Panc1 (cell line): ENCODE data around the gene ZNF490. TPM values are rescaled to one million over a fixed set of nuclear protein-coding genes. Genes with fewer than 3 reads are reported as not detected.

Source experiments
- ATAC-seq: fragments of 200-7000 bp; cut with Tn5 transposase; 2 replicates; pipeline ENCODE4 v1.9.1; 2020; ENCODE audit warnings: mild to moderate bottlenecking, moderate library complexity
- BruUV-seq: library from RNA; stranded (reverse); fragments of 400-500 nt; replicated peaks from 2 replicates; lab custom pipeline; 2021; lab: Mats Ljungman, UMichigan
- CTCF ChIA-PET: fragments of 300-600 bp; sonication (Branson Sonifier 250); formaldehyde crosslinking; loops from one replicate; lab custom pipeline; 2022; ENCODE audit warnings: antibody characterized with exemption; lab: Charles Lee
- POLR2A ChIA-PET: fragments of 300-600 bp; sonication (Branson Sonifier 250); formaldehyde crosslinking; loops from one replicate; lab custom pipeline; 2022; ENCODE audit warnings: antibody characterized with exemption; lab: Charles Lee
- DNase-seq: peaks from one replicate; pipeline ENCODE4 v3.0.0-alpha.2; 2010; ENCODE audit warnings: low read depth, low spot score
- H3K27ac ChIP-seq: 2 replicates; pipeline ENCODE4 v1.5.1; 2011; ENCODE audit warnings: mild to moderate bottlenecking, low read length, inconsistent platforms
- H3K27me3 ChIP-seq: fragments of 200-500 bp; sonication (Bioruptor generic); 2 replicates; pipeline ENCODE4 v1.6.0; 2014; ENCODE audit warnings: low read length, inconsistent platforms; ENCODE audit not compliant: control insufficient read depth, insufficient read depth
- H3K36me3 ChIP-seq: fragments of 200-500 bp; sonication (Bioruptor generic); 2 replicates; pipeline ENCODE4 v1.5.1; 2014; ENCODE audit warnings: inconsistent platforms, mild to moderate bottlenecking, low read length, moderate library complexity; ENCODE audit not compliant: control insufficient read depth, insufficient read depth
- H3K4me1 ChIP-seq: 2 replicates; pipeline ENCODE4 v1.5.1; 2011; ENCODE audit warnings: inconsistent platforms, mild to moderate bottlenecking, low read length, moderate library complexity; ENCODE audit not compliant: control insufficient read depth, insufficient read depth
- H3K4me3 ChIP-seq, 2 experiments: 2 replicates each; pipeline ENCODE4 v1.5.1; 2011 to 2012; ENCODE audit warnings: low read depth in 2 of 2, low read length in 2 of 2, mild to moderate bottlenecking in 2 of 2, inconsistent platforms in 1 of 2, moderate library complexity in 1 of 2
- H3K9me3 ChIP-seq: fragments of 200-500 bp; sonication (Bioruptor generic); 2 replicates; pipeline ENCODE4 v1.5.1; 2014; ENCODE audit warnings: low read depth, mild to moderate bottlenecking, inconsistent platforms, low read length, moderate library complexity; ENCODE audit not compliant: control insufficient read depth, insufficient read depth
- POLR2AphosphoS5 ChIP-seq: IDR thresholded peaks from 2 replicates; pipeline ENCODE4 v1.6.1; 2012; ENCODE audit warnings: mild to moderate bottlenecking, low read depth, low read length, moderate library complexity
- SIN3A ChIP-seq: IDR thresholded peaks from 2 replicates; pipeline ENCODE4 v1.6.1; 2012; ENCODE audit warnings: low read depth, mild to moderate bottlenecking, low read length, moderate library complexity, borderline replicate concordance; ENCODE audit not compliant: insufficient read depth
- TCF7L2 ChIP-seq: IDR thresholded peaks from 2 replicates; pipeline ENCODE4 v1.6.1; 2011; ENCODE audit warnings: mild to moderate bottlenecking, low read depth, low read length, inconsistent platforms
- in situ Hi-C: cut with HindIII; loops from 2 replicates; pipeline ENCODE4 v1.10.0; 2016; ENCODE audit warnings: low sequenced_read_pairs, low pct_unique_long_range_greater_than_20kb
- intact Hi-C: fragments of 100-400 bp; cut with micrococcal nuclease; formaldehyde crosslinking; loops from one replicate; pipeline ENCODE4 v1.10.0; 2022; ENCODE audit not compliant: unreplicated experiment
- total RNA-seq: library from RNA; stranded (reverse); gene quantifications from one replicate; pipeline ENCODE4 v1.2.1, GENCODE V29; 2021; ENCODE audit not compliant: unreplicated experiment
- TF ChIP-seq, protein P1 (sequence below): fragments of 450-650 bp; IDR thresholded peaks from 2 replicates; pipeline ENCODE4 v1.5.1; 2017; ENCODE audit warnings: mild to moderate bottlenecking
- TF ChIP-seq, protein P2 (sequence below), 2 experiments: IDR thresholded peaks; 2 replicates each; pipeline ENCODE4 v1.6.1; 2011 to 2012; ENCODE audit warnings: low read depth in 2 of 2, control low read depth in 1 of 2, low read length in 1 of 2, mild to moderate bottlenecking in 1 of 2, moderate library complexity in 1 of 2; ENCODE audit not compliant: insufficient read depth in 1 of 2

The ZNF490 gene
- total RNA-seq, 1 experiment from 2014 or later: 7.0 TPM

DNA sequence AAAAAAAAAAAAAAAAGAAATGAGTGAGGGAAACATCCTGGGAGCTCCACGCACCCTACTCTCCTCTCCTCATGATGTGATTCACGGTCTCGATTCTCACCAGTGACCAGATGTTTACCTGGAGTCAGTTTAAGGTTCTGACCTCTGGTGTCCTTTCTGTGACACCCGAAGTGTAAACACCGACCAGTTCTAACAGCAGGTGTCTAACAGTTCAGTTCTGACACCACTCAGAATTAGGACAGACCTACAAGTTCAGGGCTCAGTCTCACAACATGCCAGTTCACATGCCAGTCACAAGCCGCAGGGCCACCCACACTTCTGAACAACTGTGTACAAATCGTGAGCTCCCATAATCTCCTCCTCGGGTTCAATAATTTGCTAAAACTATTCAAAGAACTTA is 65.3 kb downstream of the ZNF490 start:
- BruUV-seq: no TSS peak
- H3K27ac ChIP-seq: no peak overlapping the region
- H3K4me3 ChIP-seq: no peak overlapping the region
- H3K4me1 ChIP-seq: no peaks in the 10 kb centered on the region
- ChIA-PET CTCF (no interaction called here), POLR2A (no interaction called here)
- in situ Hi-C loops (no loop called here), intact Hi-C loops (no loop called here)
- TF ChIP-seq POLR2AphosphoS5 (no peak), TCF7L2 (no peak), SIN3A (no peak)
- TF ChIP-seq, protein P1, sequence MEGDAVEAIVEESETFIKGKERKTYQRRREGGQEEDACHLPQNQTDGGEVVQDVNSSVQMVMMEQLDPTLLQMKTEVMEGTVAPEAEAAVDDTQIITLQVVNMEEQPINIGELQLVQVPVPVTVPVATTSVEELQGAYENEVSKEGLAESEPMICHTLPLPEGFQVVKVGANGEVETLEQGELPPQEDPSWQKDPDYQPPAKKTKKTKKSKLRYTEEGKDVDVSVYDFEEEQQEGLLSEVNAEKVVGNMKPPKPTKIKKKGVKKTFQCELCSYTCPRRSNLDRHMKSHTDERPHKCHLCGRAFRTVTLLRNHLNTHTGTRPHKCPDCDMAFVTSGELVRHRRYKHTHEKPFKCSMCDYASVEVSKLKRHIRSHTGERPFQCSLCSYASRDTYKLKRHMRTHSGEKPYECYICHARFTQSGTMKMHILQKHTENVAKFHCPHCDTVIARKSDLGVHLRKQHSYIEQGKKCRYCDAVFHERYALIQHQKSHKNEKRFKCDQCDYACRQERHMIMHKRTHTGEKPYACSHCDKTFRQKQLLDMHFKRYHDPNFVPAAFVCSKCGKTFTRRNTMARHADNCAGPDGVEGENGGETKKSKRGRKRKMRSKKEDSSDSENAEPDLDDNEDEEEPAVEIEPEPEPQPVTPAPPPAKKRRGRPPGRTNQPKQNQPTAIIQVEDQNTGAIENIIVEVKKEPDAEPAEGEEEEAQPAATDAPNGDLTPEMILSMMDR: no peak
- TF ChIP-seq, protein P2, sequence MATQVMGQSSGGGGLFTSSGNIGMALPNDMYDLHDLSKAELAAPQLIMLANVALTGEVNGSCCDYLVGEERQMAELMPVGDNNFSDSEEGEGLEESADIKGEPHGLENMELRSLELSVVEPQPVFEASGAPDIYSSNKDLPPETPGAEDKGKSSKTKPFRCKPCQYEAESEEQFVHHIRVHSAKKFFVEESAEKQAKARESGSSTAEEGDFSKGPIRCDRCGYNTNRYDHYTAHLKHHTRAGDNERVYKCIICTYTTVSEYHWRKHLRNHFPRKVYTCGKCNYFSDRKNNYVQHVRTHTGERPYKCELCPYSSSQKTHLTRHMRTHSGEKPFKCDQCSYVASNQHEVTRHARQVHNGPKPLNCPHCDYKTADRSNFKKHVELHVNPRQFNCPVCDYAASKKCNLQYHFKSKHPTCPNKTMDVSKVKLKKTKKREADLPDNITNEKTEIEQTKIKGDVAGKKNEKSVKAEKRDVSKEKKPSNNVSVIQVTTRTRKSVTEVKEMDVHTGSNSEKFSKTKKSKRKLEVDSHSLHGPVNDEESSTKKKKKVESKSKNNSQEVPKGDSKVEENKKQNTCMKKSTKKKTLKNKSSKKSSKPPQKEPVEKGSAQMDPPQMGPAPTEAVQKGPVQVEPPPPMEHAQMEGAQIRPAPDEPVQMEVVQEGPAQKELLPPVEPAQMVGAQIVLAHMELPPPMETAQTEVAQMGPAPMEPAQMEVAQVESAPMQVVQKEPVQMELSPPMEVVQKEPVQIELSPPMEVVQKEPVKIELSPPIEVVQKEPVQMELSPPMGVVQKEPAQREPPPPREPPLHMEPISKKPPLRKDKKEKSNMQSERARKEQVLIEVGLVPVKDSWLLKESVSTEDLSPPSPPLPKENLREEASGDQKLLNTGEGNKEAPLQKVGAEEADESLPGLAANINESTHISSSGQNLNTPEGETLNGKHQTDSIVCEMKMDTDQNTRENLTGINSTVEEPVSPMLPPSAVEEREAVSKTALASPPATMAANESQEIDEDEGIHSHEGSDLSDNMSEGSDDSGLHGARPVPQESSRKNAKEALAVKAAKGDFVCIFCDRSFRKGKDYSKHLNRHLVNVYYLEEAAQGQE (IDR thresholded peaks at IDR 0.05; ENCODE audit: insufficient read depth in 1 of 2, low read depth in 2 of 2, low read length in 1 of 2): no peak
- no peaks in the 10 kb centered on the region for H3K9me3 ChIP-seq
- no peaks in the 10 kb centered on the region for H3K36me3 ChIP-seq
- H3K27me3 ChIP-seq: no peaks in the 10 kb centered on the region
- DNase-seq: no peak
- ATAC-seq: no peak

DNA sequence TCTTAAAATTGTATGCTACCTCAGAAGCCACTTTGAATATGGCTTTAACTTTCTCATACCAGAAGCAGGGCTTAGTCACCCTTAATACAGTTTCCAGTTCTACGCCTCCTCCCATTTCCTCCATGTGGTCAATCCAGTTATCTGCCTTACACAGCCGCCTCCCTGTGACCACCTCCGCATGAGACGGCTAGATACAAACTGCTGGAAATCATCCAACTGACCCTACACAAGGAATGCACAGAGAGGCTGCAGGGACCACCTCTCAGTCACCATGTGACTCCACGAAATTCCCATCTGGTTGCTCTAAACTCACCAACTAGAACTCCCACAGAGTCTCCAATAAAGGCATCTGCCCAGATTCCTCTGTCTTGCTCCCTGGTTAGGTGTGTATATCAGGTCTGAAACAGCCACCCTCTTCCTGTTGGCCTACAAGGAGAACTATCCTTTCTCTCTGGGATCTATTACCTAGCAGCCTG is 66.2 kb downstream of the ZNF490 start:
- H3K4me1 ChIP-seq: no peaks in the 10 kb centered on the region
- TF ChIP-seq, protein P2 (IDR thresholded peaks at IDR 0.05; ENCODE audit: insufficient read depth in 1 of 2, low read depth in 2 of 2, low read length in 1 of 2): no peak
- TF ChIP-seq SIN3A (no peak), TCF7L2 (no peak), POLR2AphosphoS5 (no peak)
- TF ChIP-seq, protein P1: no peak
- no TSS peak for BruUV-seq
- ChIA-PET POLR2A (no interaction called here), CTCF (no interaction called here)
- no peak overlapping the region for H3K27ac ChIP-seq
- H3K4me3 ChIP-seq: no peak overlapping the region
- no peaks in the 10 kb centered on the region for H3K27me3 ChIP-seq
- in situ Hi-C loops: no loop called here
- no peaks in the 10 kb centered on the region for H3K36me3 ChIP-seq
- no peaks in the 10 kb centered on the region for H3K9me3 ChIP-seq
- DNase-seq: no peak
- ATAC-seq: no peak
- intact Hi-C loops: no loop called here
